Neural cell (in vitro differentiated cells): ENCODE measurements around the gene TMEM176B. TPM values are rescaled to one million over a fixed set of nuclear protein-coding genes. Genes with fewer than 3 reads are reported as not detected.

Experiments used
- H2AFZ ChIP-seq: fragments of 200-600, 300-800 bp; sonication (generic), shearing (Covaris generic); 2 replicates; pipeline ENCODE4 v1.6.0; 2014; ENCODE audit warnings: low read depth, mild to moderate bottlenecking, antibody characterized with exemption, low read length, moderate library complexity
- H3F3A ChIP-seq: fragments of 200-600 bp; shearing (Covaris generic); 2 replicates; pipeline ENCODE4 v1.6.1; 2016; ENCODE audit warnings: mild to moderate bottlenecking, moderate library complexity, mixed read lengths, antibody characterized with exemption, low read length; ENCODE audit not compliant: insufficient read depth, poor library complexity, severe bottlenecking
- H3K27ac ChIP-seq: fragments of 200-600, 300-800 bp; sonication (generic), shearing (Covaris generic); 2 replicates; pipeline ENCODE4 v1.5.1; 2014; ENCODE audit warnings: mild to moderate bottlenecking, low read length, moderate library complexity
- H3K27me3 ChIP-seq: fragments of 300-800, 200-600 bp; sonication (generic), shearing (Covaris generic); 2 replicates; pipeline ENCODE4 v1.6.0; 2014; ENCODE audit warnings: mild to moderate bottlenecking, low read depth, low read length, moderate library complexity; ENCODE audit not compliant: insufficient read depth
- H3K36me3 ChIP-seq: fragments of 300-800, 200-600 bp; sonication (generic), shearing (Covaris generic); 2 replicates; pipeline ENCODE4 v1.5.1; 2014; ENCODE audit warnings: mild to moderate bottlenecking, antibody characterized with exemption, low read length, moderate library complexity; ENCODE audit not compliant: insufficient read depth
- H3K4me2 ChIP-seq: fragments of 300-800, 200-600 bp; sonication (generic), shearing (Covaris generic); 2 replicates; pipeline ENCODE4 v1.6.0; 2014; ENCODE audit warnings: mild to moderate bottlenecking, low read length
- H3K4me3 ChIP-seq: fragments of 300-800, 200-600 bp; sonication (generic), shearing (Covaris generic); 2 replicates; pipeline ENCODE4 v1.5.1; 2014; ENCODE audit warnings: mild to moderate bottlenecking, low read length, moderate library complexity
- H3K79me2 ChIP-seq: fragments of 200-600 bp; shearing (Covaris generic); replicated peaks from 2 replicates; pipeline ENCODE4 v1.6.0; 2014; ENCODE audit warnings: mild to moderate bottlenecking, low read length, moderate library complexity; ENCODE audit not compliant: insufficient read depth
- H3K9ac ChIP-seq: fragments of 300-800, 200-600 bp; sonication (generic), shearing (Covaris generic); 2 replicates; pipeline ENCODE4 v1.6.1; 2016; ENCODE audit warnings: mild to moderate bottlenecking, low read length, mixed read lengths
- H3K9me2 ChIP-seq: fragments of 200-600 bp; shearing (Covaris generic); 2 replicates; pipeline ENCODE4 v1.6.1; 2016; ENCODE audit warnings: mild to moderate bottlenecking, low read length, mixed read lengths; ENCODE audit not compliant: insufficient read depth
- H3K9me3 ChIP-seq: fragments of 200-600, 300-800 bp; sonication (generic), shearing (Covaris generic); 2 replicates; pipeline ENCODE4 v1.6.1; 2016; ENCODE audit warnings: mild to moderate bottlenecking, mixed run types, low read length, moderate library complexity, mixed read lengths
- H4K20me1 ChIP-seq: fragments of 200-600 bp; shearing (Covaris generic); 2 replicates; pipeline ENCODE4 v1.6.1; 2016; ENCODE audit warnings: mild to moderate bottlenecking, mixed run types; ENCODE audit not compliant: insufficient read depth
- CTCF ChIP-seq: fragments of 450-650 bp; IDR thresholded peaks from 2 replicates; pipeline ENCODE4 v1.5.1; 2014; ENCODE audit warnings: antibody characterized with exemption, mild to moderate bottlenecking, moderate library complexity; ENCODE audit not compliant: poor library complexity, severe bottlenecking
- EP300 ChIP-seq: fragments of 450-650 bp; conservative IDR thresholded peaks from 2 replicates; pipeline ENCODE4 v1.6.1; 2014; ENCODE audit warnings: antibody characterized with exemption, mild to moderate bottlenecking, moderate library complexity; ENCODE audit not compliant: poor library complexity, severe bottlenecking
- EZH2 ChIP-seq: fragments of 200-600, 300-800 bp; shearing (Covaris generic), sonication (generic); IDR thresholded peaks from 2 replicates; pipeline ENCODE4 v1.6.1; 2014; ENCODE audit warnings: antibody characterized with exemption, low read length, borderline replicate concordance, mild to moderate bottlenecking; ENCODE audit not compliant: insufficient read depth, poor library complexity, severe bottlenecking
- MXI1 ChIP-seq: fragments of 450-650 bp; conservative IDR thresholded peaks from 2 replicates; pipeline ENCODE4 v1.6.1; 2014; ENCODE audit warnings: antibody characterized with exemption, mild to moderate bottlenecking; ENCODE audit not compliant: poor library complexity, severe bottlenecking
- POLR2AphosphoS5 ChIP-seq: IDR thresholded peaks from 2 replicates; pipeline ENCODE4 v1.6.1; 2012
- RAD21 ChIP-seq: fragments of 450-650 bp; conservative IDR thresholded peaks from 2 replicates; pipeline ENCODE4 v1.6.1; 2014; ENCODE audit warnings: antibody characterized with exemption, mild to moderate bottlenecking, moderate library complexity
- REST ChIP-seq: IDR thresholded peaks from 2 replicates; pipeline ENCODE4 v1.6.1; 2012; ENCODE audit warnings: borderline replicate concordance
- SMC3 ChIP-seq: fragments of 450-650 bp; conservative IDR thresholded peaks from 2 replicates; pipeline ENCODE4 v1.6.1; 2014; ENCODE audit warnings: antibody characterized with exemption, mild to moderate bottlenecking, moderate library complexity; ENCODE audit not compliant: poor library complexity
- TAF1 ChIP-seq: IDR thresholded peaks from 2 replicates; pipeline ENCODE4 v1.6.1; 2012; ENCODE audit warnings: low read depth
- polyA plus RNA-seq: library from polyadenylated mRNA; depleted of rRNA; stranded (reverse); fragments of >200 nt; gene quantifications from 2 replicates; pipeline ENCODE4 v1.2.3, GENCODE V29; 2014

Gene TMEM176B
- polyA plus RNA-seq, 1 donor from 2014 or later: 1.9 TPM

DNA sequence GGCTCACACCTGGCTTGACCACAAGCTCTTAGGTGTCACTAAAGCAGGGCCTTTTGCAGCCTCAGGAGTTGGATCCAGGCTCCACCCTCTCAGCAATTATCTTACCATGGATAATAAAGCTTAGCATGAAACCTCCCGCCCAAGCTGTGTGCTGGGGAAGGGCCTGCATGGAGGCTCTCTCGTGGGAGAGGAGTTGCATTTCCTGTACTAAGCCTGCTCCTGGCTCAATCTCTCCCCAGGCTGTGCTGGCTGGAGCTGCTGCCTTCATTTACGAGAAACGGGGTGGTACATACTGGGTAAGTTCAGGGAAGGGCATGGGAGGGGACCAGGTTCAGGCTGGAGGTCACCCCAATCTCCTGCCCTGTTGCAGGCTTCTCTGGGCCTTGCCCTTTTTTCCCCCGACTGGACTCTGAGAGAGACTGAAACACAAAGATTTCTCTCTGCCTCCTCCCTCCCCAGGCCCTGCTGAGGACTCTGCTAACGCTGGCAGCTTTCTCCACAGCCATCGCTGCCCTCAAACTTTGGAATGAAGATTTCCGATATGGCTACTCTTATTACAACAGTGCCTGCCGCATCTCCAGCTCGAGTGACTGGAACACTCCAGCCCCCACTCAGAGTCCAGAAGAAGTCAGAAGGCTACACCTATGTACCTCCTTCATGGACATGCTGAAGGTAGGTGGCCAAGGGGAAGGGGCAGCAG, 3.1 kb upstream of the TMEM176B start:
- Histone ChIP-seq H4K20me1 (no peaks in the 10 kb centered on the region), H3K4me3 (no peak overlapping the region), H3K9me2 (no peaks in the 10 kb centered on the region), H3K79me2 (no peaks in the 10 kb centered on the region), H3F3A (no peaks in the 10 kb centered on the region), H3K9me3 (no peaks in the 10 kb centered on the region), H3K27me3 (peaks cover 40% of the 10 kb centered on the region), H3K9ac (no peak overlapping the region), H3K4me2 (no peak overlapping the region), H3K27ac (no peak overlapping the region), H3K36me3 (no peaks in the 10 kb centered on the region), H2AFZ (no peak overlapping the region)
- no peak for TF ChIP-seq TAF1
- no peak for TF ChIP-seq EP300
- TF ChIP-seq RAD21: no peak
- no peak for TF ChIP-seq MXI1
- no peak for TF ChIP-seq REST
- no peak for TF ChIP-seq SMC3
- no peak for TF ChIP-seq POLR2AphosphoS5
- TF ChIP-seq CTCF: no peak
- TF ChIP-seq EZH2: no peak

- TF ChIP-seq MXI1 (no peak), EP300 (no peak), SMC3 (no peak)
- H3K9me2 ChIP-seq: no peaks in the 10 kb centered on the region
- no peaks in the 10 kb centered on the region for H3K9me3 ChIP-seq
- H3K36me3 ChIP-seq: no peaks in the 10 kb centered on the region
- no peaks in the 10 kb centered on the region for H3K79me2 ChIP-seq
- peaks cover 40% of the 10 kb centered on the region for H3K27me3 ChIP-seq
- H2AFZ ChIP-seq: no peak overlapping the region
- no peak overlapping the region for H3K27ac ChIP-seq
- no peak overlapping the region for H3K4me3 ChIP-seq
- H3K9ac ChIP-seq: no peak overlapping the region
- H4K20me1 ChIP-seq: no peaks in the 10 kb centered on the region
- H3F3A ChIP-seq: no peaks in the 10 kb centered on the region
- no peak overlapping the region for H3K4me2 ChIP-seq
Measured at GRCh38 chr7:150801946-150802771, 2.0 kb upstream of the TMEM176B start.
